Panc1 (cell line): ENCODE results near the gene CRYBG1. TPM values are rescaled to one million over a fixed set of nuclear protein-coding genes. Genes with fewer than 3 reads are reported as not detected.

Experiments used
- ATAC-seq: fragments of 200-7000 bp; cut with Tn5 transposase; 2 replicates; pipeline ENCODE4 v1.9.1; 2020; ENCODE audit warnings: mild to moderate bottlenecking, moderate library complexity
- BruUV-seq: library from RNA; stranded (reverse); fragments of 400-500 nt; replicated peaks from 2 replicates; lab custom pipeline; 2021; lab: Mats Ljungman, UMichigan
- CTCF ChIA-PET: fragments of 300-600 bp; sonication (Branson Sonifier 250); formaldehyde crosslinking; loops from one replicate; lab custom pipeline; 2022; ENCODE audit warnings: antibody characterized with exemption; lab: Charles Lee
- POLR2A ChIA-PET: fragments of 300-600 bp; sonication (Branson Sonifier 250); formaldehyde crosslinking; loops from one replicate; lab custom pipeline; 2022; ENCODE audit warnings: antibody characterized with exemption; lab: Charles Lee
- DNase-seq: peaks from one replicate; pipeline ENCODE4 v3.0.0-alpha.2; 2010; ENCODE audit warnings: low read depth, low spot score
- H3K27ac ChIP-seq: 2 replicates; pipeline ENCODE4 v1.5.1; 2011; ENCODE audit warnings: mild to moderate bottlenecking, low read length, inconsistent platforms
- H3K27me3 ChIP-seq: fragments of 200-500 bp; sonication (Bioruptor generic); 2 replicates; pipeline ENCODE4 v1.6.0; 2014; ENCODE audit warnings: low read length, inconsistent platforms; ENCODE audit not compliant: control insufficient read depth, insufficient read depth
- H3K36me3 ChIP-seq: fragments of 200-500 bp; sonication (Bioruptor generic); 2 replicates; pipeline ENCODE4 v1.5.1; 2014; ENCODE audit warnings: inconsistent platforms, mild to moderate bottlenecking, low read length, moderate library complexity; ENCODE audit not compliant: control insufficient read depth, insufficient read depth
- H3K4me1 ChIP-seq: 2 replicates; pipeline ENCODE4 v1.5.1; 2011; ENCODE audit warnings: inconsistent platforms, mild to moderate bottlenecking, low read length, moderate library complexity; ENCODE audit not compliant: control insufficient read depth, insufficient read depth
- H3K4me3 ChIP-seq, 2 experiments: 2 replicates each; pipeline ENCODE4 v1.5.1; 2011 to 2012; ENCODE audit warnings: low read depth in 2 of 2, low read length in 2 of 2, mild to moderate bottlenecking in 2 of 2, inconsistent platforms in 1 of 2, moderate library complexity in 1 of 2
- H3K9me3 ChIP-seq: fragments of 200-500 bp; sonication (Bioruptor generic); 2 replicates; pipeline ENCODE4 v1.5.1; 2014; ENCODE audit warnings: low read depth, mild to moderate bottlenecking, inconsistent platforms, low read length, moderate library complexity; ENCODE audit not compliant: control insufficient read depth, insufficient read depth
- CTCF ChIP-seq: fragments of 450-650 bp; IDR thresholded peaks from 2 replicates; pipeline ENCODE4 v1.5.1; 2017; ENCODE audit warnings: mild to moderate bottlenecking
- POLR2AphosphoS5 ChIP-seq: IDR thresholded peaks from 2 replicates; pipeline ENCODE4 v1.6.1; 2012; ENCODE audit warnings: mild to moderate bottlenecking, low read depth, low read length, moderate library complexity
- REST ChIP-seq, 2 experiments: IDR thresholded peaks; 2 replicates each; pipeline ENCODE4 v1.6.1; 2011 to 2012; ENCODE audit warnings: low read depth in 2 of 2, control low read depth in 1 of 2, low read length in 1 of 2, mild to moderate bottlenecking in 1 of 2, moderate library complexity in 1 of 2; ENCODE audit not compliant: insufficient read depth in 1 of 2
- SIN3A ChIP-seq: IDR thresholded peaks from 2 replicates; pipeline ENCODE4 v1.6.1; 2012; ENCODE audit warnings: low read depth, mild to moderate bottlenecking, low read length, moderate library complexity, borderline replicate concordance; ENCODE audit not compliant: insufficient read depth
- TCF7L2 ChIP-seq: IDR thresholded peaks from 2 replicates; pipeline ENCODE4 v1.6.1; 2011; ENCODE audit warnings: mild to moderate bottlenecking, low read depth, low read length, inconsistent platforms
- in situ Hi-C: cut with HindIII; loops from 2 replicates; pipeline ENCODE4 v1.10.0; 2016; ENCODE audit warnings: low sequenced_read_pairs, low pct_unique_long_range_greater_than_20kb
- intact Hi-C: fragments of 100-400 bp; cut with micrococcal nuclease; formaldehyde crosslinking; loops from one replicate; pipeline ENCODE4 v1.10.0; 2022; ENCODE audit not compliant: unreplicated experiment
- total RNA-seq: library from RNA; stranded (reverse); gene quantifications from one replicate; pipeline ENCODE4 v1.2.1, GENCODE V29; 2021; ENCODE audit not compliant: unreplicated experiment

The CRYBG1 gene
- total RNA-seq, 1 experiment from 2014 or later: 32.3 TPM

GRCh38 chr6:106518748-106519147, 158.2 kb downstream of the CRYBG1 start:
- peaks cover 79% of the 10 kb centered on the region for H3K4me1 ChIP-seq
- H3K27ac ChIP-seq: peak overlapping the region; percentile 96
- peak overlapping the region in 1 of 2 experiments; percentile 40; a peak in 3 of 4 replicates for H3K4me3 ChIP-seq
- H3K36me3 ChIP-seq: no peaks in the 10 kb centered on the region; the same call in 1 of the 2 replicates
- H3K27me3 ChIP-seq: no peaks in the 10 kb centered on the region
- ChIA-PET POLR2A (interaction anchor here (1.0 kb wide), 1 partner anchor 15 kb away, joined by 3 read pairs; no protein-coding TSS in a partner anchor), CTCF (no interaction called here)
- no peak for TF ChIP-seq SIN3A
- no peak for TF ChIP-seq CTCF
- TF ChIP-seq POLR2AphosphoS5: no peak
- no peak for TF ChIP-seq REST (IDR thresholded peaks at IDR 0.05; ENCODE audit: insufficient read depth in 1 of 2, low read depth in 2 of 2, low read length in 1 of 2)
- TF ChIP-seq TCF7L2: no peak
- DNase-seq: no peak
- no peaks in the 10 kb centered on the region for H3K9me3 ChIP-seq
- in situ Hi-C loops (no loop called here), intact Hi-C loops (no loop called here)
- no peak for ATAC-seq
- no TSS peak for BruUV-seq

- ATAC-seq (peak; percentile 91), DNase-seq (peak; percentile 76)
- H3K36me3 ChIP-seq: no peaks in the 10 kb centered on the region; the same call in 1 of the 2 replicates
- in situ Hi-C loops (no loop called here), intact Hi-C loops (no loop called here)
- H3K27me3 ChIP-seq: no peaks in the 10 kb centered on the region
- peak overlapping the region; percentile 96 for H3K27ac ChIP-seq
- POLR2A ChIA-PET: interaction anchor here (1.0 kb wide), 1 partner anchor 14 kb away, joined by 3 read pairs; no protein-coding TSS in a partner anchor
- peaks cover 74% of the 10 kb centered on the region for H3K4me1 ChIP-seq
- H3K9me3 ChIP-seq: no peaks in the 10 kb centered on the region
- CTCF ChIA-PET: no interaction called here
- peak overlapping the region; percentile 7 to 40; a peak in 3 of 4 replicates for H3K4me3 ChIP-seq
- BruUV-seq: no TSS peak
- TF ChIP-seq POLR2AphosphoS5 (peak; percentile 29), REST (IDR thresholded peaks at IDR 0.05; ENCODE audit: insufficient read depth in 1 of 2, low read depth in 2 of 2, low read length in 1 of 2) (no peak)
Observed at GRCh38 chr6:106519460-106520394, 159.2 kb downstream of the CRYBG1 start.
